Measurements from ENCODE around the gene PEPD.

The PEPD gene

DNA sequence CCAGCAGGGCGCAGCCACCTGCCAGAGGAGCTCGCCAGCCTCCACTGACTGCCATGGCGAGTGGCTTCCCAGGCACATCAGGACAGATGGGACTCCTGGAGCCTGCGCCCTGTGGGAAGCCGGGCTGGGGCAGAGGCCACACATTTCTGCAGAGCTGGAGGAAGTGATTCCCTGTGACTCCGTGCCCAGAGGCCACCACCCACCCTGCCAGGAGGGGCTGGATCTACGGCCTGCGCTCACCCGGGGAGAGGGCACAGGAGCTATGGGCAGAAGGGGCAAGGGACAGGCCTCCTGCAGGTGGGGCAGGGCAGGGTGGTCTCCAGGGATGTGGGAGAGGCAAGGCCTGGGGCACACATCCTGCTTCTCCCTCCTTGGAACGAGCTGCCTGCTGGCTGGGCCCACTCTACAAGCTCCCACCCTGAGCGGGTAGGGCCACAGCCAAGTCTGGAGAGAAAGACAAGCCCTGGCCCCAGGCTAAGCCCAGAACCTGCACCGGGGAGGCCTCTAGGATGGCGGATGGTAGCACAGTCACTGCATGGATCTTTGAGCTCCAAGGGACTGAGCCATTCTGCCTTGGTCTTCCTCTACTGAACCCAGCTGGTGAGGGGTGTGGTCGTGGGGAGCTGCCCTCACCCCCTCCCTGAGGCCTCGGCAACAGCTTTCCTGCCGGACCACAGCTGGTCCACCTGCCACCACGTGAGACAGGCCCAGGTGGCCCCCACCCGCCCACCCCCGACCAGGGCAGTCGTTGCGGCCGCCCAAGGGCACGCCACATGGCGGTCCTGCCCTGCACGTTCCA, 107.5 kb downstream of the PEPD start:
- no peak overlapping the region for H3K4me3 ChIP-seq (ENCODE audit: low read depth, low read length)
- TF ChIP-seq, protein P1, sequence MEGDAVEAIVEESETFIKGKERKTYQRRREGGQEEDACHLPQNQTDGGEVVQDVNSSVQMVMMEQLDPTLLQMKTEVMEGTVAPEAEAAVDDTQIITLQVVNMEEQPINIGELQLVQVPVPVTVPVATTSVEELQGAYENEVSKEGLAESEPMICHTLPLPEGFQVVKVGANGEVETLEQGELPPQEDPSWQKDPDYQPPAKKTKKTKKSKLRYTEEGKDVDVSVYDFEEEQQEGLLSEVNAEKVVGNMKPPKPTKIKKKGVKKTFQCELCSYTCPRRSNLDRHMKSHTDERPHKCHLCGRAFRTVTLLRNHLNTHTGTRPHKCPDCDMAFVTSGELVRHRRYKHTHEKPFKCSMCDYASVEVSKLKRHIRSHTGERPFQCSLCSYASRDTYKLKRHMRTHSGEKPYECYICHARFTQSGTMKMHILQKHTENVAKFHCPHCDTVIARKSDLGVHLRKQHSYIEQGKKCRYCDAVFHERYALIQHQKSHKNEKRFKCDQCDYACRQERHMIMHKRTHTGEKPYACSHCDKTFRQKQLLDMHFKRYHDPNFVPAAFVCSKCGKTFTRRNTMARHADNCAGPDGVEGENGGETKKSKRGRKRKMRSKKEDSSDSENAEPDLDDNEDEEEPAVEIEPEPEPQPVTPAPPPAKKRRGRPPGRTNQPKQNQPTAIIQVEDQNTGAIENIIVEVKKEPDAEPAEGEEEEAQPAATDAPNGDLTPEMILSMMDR (IDR thresholded peaks at IDR 0.05; ENCODE audit: borderline replicate concordance, insufficient read depth, low read depth, low read length) = no peak

DNA sequence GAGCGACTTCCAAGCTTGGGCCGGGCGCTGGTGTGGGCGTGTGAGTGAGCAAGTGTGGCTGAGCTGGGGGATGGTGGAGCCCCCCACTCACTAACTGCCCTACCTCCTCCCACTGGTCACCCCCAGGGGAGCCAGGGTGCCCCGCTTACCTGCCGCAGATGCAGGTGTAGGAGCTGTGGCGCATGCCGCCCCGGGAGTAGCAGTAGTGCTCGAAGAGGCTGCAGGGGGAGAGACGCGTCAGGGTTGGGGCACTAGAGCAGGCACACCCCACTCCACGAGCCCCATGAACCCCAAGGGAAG, 108.2 kb downstream of the PEPD start:
- TF ChIP-seq, protein P1 (IDR thresholded peaks at IDR 0.05; ENCODE audit: borderline replicate concordance, insufficient read depth, low read depth, low read length) = no peak
- no peak overlapping the region for H3K4me3 ChIP-seq (ENCODE audit: low read depth, low read length)

DNA sequence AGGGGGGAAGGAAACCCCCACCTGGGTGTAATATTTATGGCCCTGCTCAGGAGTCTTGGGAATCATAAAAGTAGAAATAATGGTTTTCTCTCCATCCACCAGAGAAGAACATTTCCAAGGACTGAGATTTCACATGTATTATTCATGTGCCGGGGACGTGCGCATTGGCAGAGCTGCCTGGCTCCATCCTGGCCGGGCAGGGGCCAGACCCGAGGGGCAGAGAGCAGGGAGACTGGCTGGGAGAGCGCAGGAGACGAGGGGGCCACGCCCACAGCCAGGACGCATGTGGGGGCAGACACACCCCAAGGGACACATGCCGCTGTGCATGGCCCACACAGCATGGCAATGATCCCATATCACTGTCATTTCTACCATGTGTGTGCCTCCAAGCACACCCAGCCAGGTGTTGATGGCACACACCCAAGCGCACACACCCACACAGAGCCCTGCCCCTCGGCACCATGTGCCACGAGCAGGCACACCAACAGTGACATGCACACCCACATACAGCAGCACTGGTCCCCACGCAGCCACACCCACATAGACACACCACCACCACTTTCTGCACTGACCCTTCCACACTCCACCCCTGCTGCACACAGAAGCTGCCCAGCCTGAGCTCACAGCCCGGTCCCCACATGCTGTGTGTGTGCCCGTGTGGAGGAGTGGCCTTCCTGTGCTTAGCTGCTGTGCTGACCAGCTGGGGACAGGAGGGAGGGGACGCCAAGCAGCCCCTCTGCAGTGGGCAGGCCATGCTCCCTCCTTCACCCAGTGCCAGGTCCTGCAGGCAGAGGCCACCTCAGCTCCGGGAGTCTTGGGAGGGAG, 108.8 kb downstream of the PEPD start:
- TF ChIP-seq, protein P1 (IDR thresholded peaks at IDR 0.05; ENCODE audit: borderline replicate concordance, insufficient read depth, low read depth, low read length) = no peak
- no peak overlapping the region for H3K4me3 ChIP-seq (ENCODE audit: low read depth, low read length)

DNA sequence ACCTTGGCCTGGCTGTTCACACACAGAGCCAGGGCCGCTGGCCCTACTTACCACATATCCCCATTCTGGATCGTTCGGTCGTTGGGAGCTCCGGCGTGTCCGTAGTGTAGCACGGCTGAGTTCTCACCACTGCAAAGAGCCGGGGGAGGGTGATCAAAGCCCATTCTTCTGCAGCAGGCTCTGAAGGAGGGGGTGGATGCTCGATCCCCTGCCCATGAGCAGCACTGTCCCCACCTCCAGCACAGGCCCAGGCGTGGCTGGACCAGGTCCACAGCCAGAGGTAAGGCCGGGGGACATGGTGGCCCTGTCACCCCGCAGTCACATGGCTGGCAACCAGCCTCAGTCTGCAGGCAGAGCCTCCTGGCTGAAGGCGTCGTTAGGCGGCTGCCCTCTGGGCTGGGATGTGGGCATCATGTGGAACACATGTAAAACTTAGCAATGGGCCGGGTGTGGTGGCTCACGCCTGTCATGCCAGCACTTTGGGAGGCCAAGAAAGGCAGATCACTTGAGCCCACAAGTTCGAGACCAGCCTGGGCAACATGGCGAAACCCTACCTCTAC, 109.9 kb downstream of the PEPD start:
- no peak overlapping the region for H3K4me3 ChIP-seq (ENCODE audit: low read depth, low read length)
- TF ChIP-seq, protein P1 (IDR thresholded peaks at IDR 0.05; ENCODE audit: borderline replicate concordance, insufficient read depth, low read depth, low read length) = no peak

DNA sequence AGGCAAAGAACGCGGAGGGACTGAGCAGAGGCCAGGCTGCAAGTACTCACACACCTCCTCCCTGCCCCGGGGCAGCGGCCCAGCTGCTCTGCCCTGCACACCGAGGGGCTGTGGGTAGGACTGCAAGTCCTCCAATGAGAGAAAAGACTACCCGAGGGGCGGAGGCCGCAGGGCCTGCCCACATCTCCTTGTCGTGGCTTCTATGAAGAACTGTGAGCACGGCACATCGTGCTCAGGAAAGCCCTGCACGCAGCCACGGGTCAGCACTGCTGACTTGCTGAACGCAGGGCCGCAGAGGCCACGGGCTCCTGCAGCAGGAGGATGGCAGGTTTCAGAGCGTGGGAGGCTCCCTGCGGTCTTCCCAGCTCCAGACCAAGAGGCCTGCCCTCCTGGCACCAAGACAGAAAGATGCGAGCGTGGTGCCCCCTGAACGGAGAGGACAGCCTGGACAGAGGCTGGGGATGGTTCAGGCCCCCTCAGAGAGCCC, 110.6 kb downstream of the PEPD start:
- H3K4me3 ChIP-seq (ENCODE audit: low read depth, low read length) = no peak overlapping the region
- TF ChIP-seq, protein P1 (IDR thresholded peaks at IDR 0.05; ENCODE audit: borderline replicate concordance, insufficient read depth, low read depth, low read length) = no peak

DNA sequence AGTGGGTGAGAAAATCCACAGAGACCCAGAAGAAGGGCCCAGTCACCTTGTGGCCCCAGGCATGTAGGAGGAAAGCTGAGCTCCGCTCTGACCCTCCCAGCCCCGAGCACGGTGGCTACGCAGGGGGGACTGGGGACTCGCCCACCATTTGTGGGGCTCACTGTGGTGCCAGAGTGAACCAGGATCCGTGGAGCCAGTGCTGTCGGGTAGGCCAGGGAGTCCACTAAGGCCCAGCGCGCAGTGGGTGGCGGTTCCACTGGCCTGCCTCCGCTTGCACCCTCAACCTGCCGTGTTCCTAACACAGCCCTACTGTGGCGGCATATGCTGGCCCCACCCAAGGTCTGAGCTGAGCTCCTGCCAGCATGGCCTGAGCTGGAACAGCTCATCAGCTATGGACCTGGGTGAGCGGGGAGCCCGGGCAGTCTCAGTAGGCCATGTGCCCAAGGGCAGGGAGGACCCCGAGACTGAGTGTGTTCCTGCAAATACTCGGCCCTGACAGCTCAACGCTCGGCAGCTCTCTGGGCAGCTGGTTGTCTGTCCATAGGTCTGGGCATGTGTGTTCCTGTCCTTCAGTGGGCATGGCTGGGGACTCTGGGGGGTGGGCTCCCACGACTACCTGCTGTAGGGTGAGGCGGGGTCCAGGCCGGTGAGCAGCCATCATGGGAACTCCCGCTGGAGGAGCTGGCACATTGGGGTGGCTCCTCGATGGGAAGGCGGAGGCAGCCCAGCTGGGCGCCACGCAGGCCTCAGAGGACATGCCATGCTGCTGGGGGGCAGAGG, 111.5 kb downstream of the PEPD start:
- H3K4me3 ChIP-seq (ENCODE audit: low read depth, low read length) = no peak overlapping the region
- TF ChIP-seq, protein P1 (IDR thresholded peaks at IDR 0.05; ENCODE audit: borderline replicate concordance, insufficient read depth, low read depth, low read length) = no peak

Measured in GM12875 (cell line).